Measurements from ENCODE around the gene SDR9C7. TPM values are rescaled to one million over a fixed set of nuclear protein-coding genes. Genes with fewer than 3 reads are reported as not detected.
"Not testable (repeated sequence)": the region's sequence is repeated elsewhere in the genome, so short reads cannot be mapped to it uniquely, and the experiment has no call there.

The SDR9C7 gene
- total and polyA plus RNA-seq, 12 donors: 0.06 TPM; not detected in 11

DNA sequence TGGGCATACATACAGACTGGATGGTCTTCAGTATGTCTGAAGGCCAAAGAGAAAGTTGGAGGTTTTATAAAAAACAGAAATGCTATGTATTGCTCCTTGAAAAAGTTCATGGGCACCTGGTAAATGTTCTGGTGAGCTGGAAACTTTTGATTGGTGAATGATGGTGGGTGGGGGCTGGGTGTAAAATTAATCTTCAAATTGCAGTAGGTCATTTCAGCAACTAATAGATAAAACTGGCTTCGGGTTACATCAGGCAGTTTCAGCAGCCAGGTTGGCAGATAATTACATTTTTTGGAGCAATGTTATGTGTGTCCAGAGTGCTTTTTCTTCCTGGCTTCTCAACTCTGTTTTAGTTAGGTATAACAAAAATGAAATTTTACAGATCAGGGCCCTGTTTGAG is 35.3 kb downstream of the SDR9C7 start:
- TF ChIP-seq, protein P1, sequence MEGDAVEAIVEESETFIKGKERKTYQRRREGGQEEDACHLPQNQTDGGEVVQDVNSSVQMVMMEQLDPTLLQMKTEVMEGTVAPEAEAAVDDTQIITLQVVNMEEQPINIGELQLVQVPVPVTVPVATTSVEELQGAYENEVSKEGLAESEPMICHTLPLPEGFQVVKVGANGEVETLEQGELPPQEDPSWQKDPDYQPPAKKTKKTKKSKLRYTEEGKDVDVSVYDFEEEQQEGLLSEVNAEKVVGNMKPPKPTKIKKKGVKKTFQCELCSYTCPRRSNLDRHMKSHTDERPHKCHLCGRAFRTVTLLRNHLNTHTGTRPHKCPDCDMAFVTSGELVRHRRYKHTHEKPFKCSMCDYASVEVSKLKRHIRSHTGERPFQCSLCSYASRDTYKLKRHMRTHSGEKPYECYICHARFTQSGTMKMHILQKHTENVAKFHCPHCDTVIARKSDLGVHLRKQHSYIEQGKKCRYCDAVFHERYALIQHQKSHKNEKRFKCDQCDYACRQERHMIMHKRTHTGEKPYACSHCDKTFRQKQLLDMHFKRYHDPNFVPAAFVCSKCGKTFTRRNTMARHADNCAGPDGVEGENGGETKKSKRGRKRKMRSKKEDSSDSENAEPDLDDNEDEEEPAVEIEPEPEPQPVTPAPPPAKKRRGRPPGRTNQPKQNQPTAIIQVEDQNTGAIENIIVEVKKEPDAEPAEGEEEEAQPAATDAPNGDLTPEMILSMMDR (IDR thresholded peaks at IDR 0.05): no peak
- no peak for TF ChIP-seq POLR2A (IDR thresholded peaks at IDR 0.05)
- no peaks in the 10 kb centered on the region for H3K36me3 ChIP-seq (replicated peaks in 1 of 2)
- no peaks in the 10 kb centered on the region for H3K27me3 ChIP-seq
- no peak overlapping the region for H3K4me3 ChIP-seq
- peaks cover 0 to 8% of the 10 kb centered on the region in 2 donors for H3K4me1 ChIP-seq (replicated peaks in 1 of 2)
- H3K9me3 ChIP-seq (replicated peaks in 1 of 3): peaks cover 0 to 13% (median 0%) of the 10 kb centered on the region in 3 donors
- 32 to 69% (median 45%) methylated on average over 1 of the region's 1 CpG for WGBS, 4 donors
- no peak overlapping the region for H3K27ac ChIP-seq
- no peak for DNase-seq
- intact Hi-C loops (cut with DNase I): loop anchor here in 1 of 2 donors (10.0 kb wide), 1 partner anchor 94 kb away; no protein-coding TSS in a partner anchor

GRCh38 chr12:56897844-56898361 is 36.3 kb downstream of the SDR9C7 start:
- no peak for TF ChIP-seq POLR2A (IDR thresholded peaks at IDR 0.05)
- TF ChIP-seq, protein P1 (IDR thresholded peaks at IDR 0.05): no peak
- Histone ChIP-seq H3K27ac (no peak overlapping the region), H3K36me3 (replicated peaks in 1 of 2) (no peaks in the 10 kb centered on the region), H3K4me1 (replicated peaks in 1 of 2) (peaks cover 0 to 8% of the 10 kb centered on the region in 2 donors), H3K9me3 (replicated peaks in 1 of 3) (peaks cover 0 to 13% (median 0%) of the 10 kb centered on the region in 3 donors), H3K27me3 (no peaks in the 10 kb centered on the region), H3K4me3 (no peak overlapping the region)
- intact Hi-C loops (cut with DNase I): loop anchor here in 1 of 2 donors (10.0 kb wide), 1 partner anchor 93 kb away; no protein-coding TSS in a partner anchor
- DNase-seq: no peak

GRCh38 chr12:56896082-56896481 is 38.1 kb downstream of the SDR9C7 start:
- no peak overlapping the region for H3K4me3 ChIP-seq
- peaks cover 0 to 8% of the 10 kb centered on the region in 2 donors for H3K4me1 ChIP-seq (replicated peaks in 1 of 2)
- H3K27ac ChIP-seq: no peak overlapping the region
- intact Hi-C loops (cut with DNase I): loop anchor here in 1 of 2 donors (10.0 kb wide), 1 partner anchor 91 kb away; no protein-coding TSS in a partner anchor
- DNase-seq: no peak
- peaks cover 0 to 9% (median 0%) of the 10 kb centered on the region in 3 donors for H3K9me3 ChIP-seq (replicated peaks in 1 of 3)
- 69 to 81% (median 77%) methylated on average over 1 of the region's 1 CpG for WGBS, 4 donors
- no peaks in the 10 kb centered on the region for H3K27me3 ChIP-seq
- TF ChIP-seq, protein P1 (IDR thresholded peaks at IDR 0.05): no peak
- no peak for TF ChIP-seq POLR2A (IDR thresholded peaks at IDR 0.05)
- H3K36me3 ChIP-seq (replicated peaks in 1 of 2): no peaks in the 10 kb centered on the region

DNA sequence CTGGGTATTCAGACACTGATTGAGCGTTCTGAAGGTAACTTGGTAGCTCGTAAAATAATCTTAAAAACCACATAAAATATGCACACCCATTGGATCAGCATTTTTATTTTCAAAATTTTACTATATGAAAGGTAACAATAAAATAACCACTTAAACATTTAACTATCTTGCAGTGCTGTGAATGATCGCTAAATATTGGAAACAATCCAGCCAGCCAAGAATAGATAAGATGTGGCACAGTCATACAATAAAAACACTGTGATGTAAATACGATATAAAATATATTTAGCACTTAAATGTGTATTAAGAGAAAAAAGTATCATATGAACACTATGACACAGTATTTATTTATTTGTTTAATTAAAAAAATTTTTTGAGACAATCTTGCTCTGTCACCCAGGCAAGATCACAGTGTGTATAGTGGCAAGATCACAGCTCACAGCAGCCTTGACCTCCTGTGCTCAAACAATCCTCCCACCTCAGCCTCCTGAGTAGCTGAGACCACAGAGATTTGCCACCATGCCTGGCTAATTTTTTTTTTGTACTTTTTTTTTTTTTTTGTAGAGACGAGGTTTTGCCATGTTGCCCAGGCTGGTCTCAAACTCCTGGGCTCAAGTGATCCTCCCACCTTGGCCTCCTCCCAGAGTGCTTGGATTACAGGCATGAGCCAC is 39.4 kb downstream of the SDR9C7 start:
- Histone ChIP-seq H3K27ac (no peak overlapping the region), H3K4me3 (no peak overlapping the region), H3K9me3 (replicated peaks in 1 of 3) (no peaks in the 10 kb centered on the region), H3K36me3 (replicated peaks in 1 of 2) (no peaks in the 10 kb centered on the region), H3K27me3 (no peaks in the 10 kb centered on the region), H3K4me1 (replicated peaks in 1 of 2) (peaks cover 0 to 8% of the 10 kb centered on the region in 2 donors)
- WGBS, 4 donors: 33 to 40% (median 38%) methylated on average over 5 of the region's 5 CpGs
- no peak for DNase-seq
- TF ChIP-seq POLR2A (IDR thresholded peaks at IDR 0.05): no peak
- TF ChIP-seq, protein P1 (IDR thresholded peaks at IDR 0.05): no peak
- intact Hi-C loops (cut with DNase I): loop anchor here in 1 of 2 donors (10.0 kb wide), 1 partner anchor 90 kb away; no protein-coding TSS in a partner anchor

DNA sequence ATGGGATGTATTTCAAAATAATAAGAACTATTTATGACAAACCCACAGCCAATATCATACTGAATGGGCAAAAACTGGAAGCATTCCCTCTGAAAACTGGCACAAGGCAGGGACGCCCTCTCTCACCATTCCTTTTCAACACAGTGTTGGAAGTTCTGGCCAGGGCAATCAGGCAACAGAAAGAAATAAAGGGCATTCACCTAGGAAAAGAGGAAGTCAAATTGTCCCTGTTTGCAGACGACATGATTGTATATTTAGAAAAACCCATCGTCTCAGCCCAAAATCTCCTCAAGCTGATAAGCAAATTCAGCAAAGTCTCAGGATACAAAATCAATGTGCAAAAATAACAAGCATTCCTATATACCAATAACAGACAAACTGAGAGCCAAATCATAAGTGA is 42.3 kb downstream of the SDR9C7 start:
- not testable (repeated sequence) for H3K27ac ChIP-seq; H3K36me3 ChIP-seq (replicated peaks in 1 of 2); DNase-seq; H3K4me1 ChIP-seq (replicated peaks in 1 of 2); H3K4me3 ChIP-seq; H3K27me3 ChIP-seq; H3K9me3 ChIP-seq (replicated peaks in 1 of 3)
- 66 to 89% (median 75%) methylated on average over 3 of the region's 3 CpGs for WGBS, 4 donors
- intact Hi-C loops (cut with DNase I): loop anchor here in 1 of 2 donors (10.0 kb wide), 1 partner anchor 87 kb away; no protein-coding TSS in a partner anchor
